ENCODE results near the gene DNALI1. TPM values are rescaled to one million over a fixed set of nuclear protein-coding genes. Genes with fewer than 3 reads are reported as not detected.

DNALI1 gene
- total and polyA plus RNA-seq, 2 of the 8 experiments (the other 6 are each of a cell fraction or from before 2014, with no cell fraction given): 8.9 to 11.3 TPM

- Histone ChIP-seq H4K8ac (ENCODE audit: extremely low read depth, insufficient read depth, low read length) (no peak overlapping the region), H3K27me3 (replicated peaks in 1 of 4; ENCODE audit: control insufficient read depth in 3 of 4, extremely low read depth in 1 of 4, insufficient read depth in 3 of 4, low read length in 3 of 4) (peaks cover 0 to 3% (median 0%) of the 10 kb centered on the region in 4 experiments; a peak in 2 of 7 replicates), H3K9ac (replicated peaks in 1 of 4; ENCODE audit: extremely low read depth in 1 of 4, low read depth in 3 of 4, low read length in 3 of 4) (no peak overlapping the region), H2BK5ac (ENCODE audit: low read depth, low read length) (no peak overlapping the region), H3K23me2 (ENCODE audit: low read depth, low read length) (no peaks in the 10 kb centered on the region), H3K79me2 (ENCODE audit: control insufficient read depth in 1 of 2, insufficient read depth in 2 of 2, low read length in 2 of 2) (peaks cover 22 to 38% of the 10 kb centered on the region in 2 experiments), H2AK5ac (ENCODE audit: low read depth, low read length) (no peak overlapping the region), H4K5ac (ENCODE audit: insufficient read length, low read depth, low read length) (no peak overlapping the region), H2BK15ac (ENCODE audit: low read length) (no peak overlapping the region), H3K4ac (replicated peaks; ENCODE audit: insufficient read length, low read depth, low read length) (no peak overlapping the region), H3K36me3 (ENCODE audit: control insufficient read depth in 2 of 4, insufficient read depth in 4 of 4, low read length in 3 of 4) (peaks cover 16 to 20% (median 20%) of the 10 kb centered on the region in 4 experiments), H4K91ac (replicated peaks; ENCODE audit: insufficient read length, low read length) (no peak overlapping the region), H3K79me1 (ENCODE audit: low read depth, low read length) (peaks cover 12% of the 10 kb centered on the region), H2BK20ac (ENCODE audit: low read length) (no peak overlapping the region), H2BK120ac (replicated peaks; ENCODE audit: low read depth, low read length) (no peak overlapping the region), H3K4me2 (ENCODE audit: insufficient read depth in 1 of 2, low read depth in 2 of 2, low read length in 2 of 2) (peak overlapping the region; percentile 58 to 79), H3K4me1 (replicated peaks in 1 of 4; ENCODE audit: control insufficient read depth in 3 of 4, insufficient read depth in 4 of 4, low read length in 3 of 4) (no peaks in the 10 kb centered on the region; a peak in 1 of 7 replicates), H4K20me1 (replicated peaks in 1 of 2; ENCODE audit: control insufficient read depth in 1 of 2, insufficient read depth in 2 of 2, low read length in 2 of 2) (peaks cover 0 to 3% of the 10 kb centered on the region in 2 experiments), H2BK12ac (ENCODE audit: low read depth, low read length) (no peak overlapping the region), H2AFZ (ENCODE audit: low read length) (peak overlapping the region; percentile 65; the same call in 1 of the 2 replicates), H3K27ac (ENCODE audit: low read depth, low read length) (no peak overlapping the region), H3K4me3 (ENCODE audit: extremely low read depth in 1 of 4, insufficient read depth in 2 of 4, low read depth in 3 of 4, low read length in 4 of 4) (peak overlapping the region in 2 of 4 experiments; percentile 94 to 97; a peak in 4 of 8 replicates), H3K14ac (ENCODE audit: insufficient read length) (no peak overlapping the region), H3K23ac (ENCODE audit: insufficient read length) (no peak overlapping the region), H3K18ac (ENCODE audit: extremely low read depth, low read length) (no peak overlapping the region), H3K56ac (replicated peaks; ENCODE audit: insufficient read length, low read depth, low read length) (no peak overlapping the region), H3K9me3 (ENCODE audit: insufficient read depth in 2 of 2, low read depth in 1 of 2, low read length in 1 of 2) (no peaks in the 10 kb centered on the region)
- 11% methylated on average over 2 of the region's 3 CpGs; no CpG with 5 or more reads in 1 of the 2 experiments for WGBS, 2 experiments (ENCODE audit: extremely low coverage in 1 of 2, insufficient coverage in 1 of 2, insufficient read length in 1 of 2, insufficient replicate concordance in 2 of 2, low coverage in 1 of 2, low lambda C conversion rate in 2 of 2, missing lambda C conversion rate in 1 of 2)
- ChIA-PET CTCF (ENCODE audit: partially characterized antibody) (interaction anchor here (1.0 to 1.4 kb wide), 4 partner anchors 26 to 169 kb away, joined by 3 to 6 read pairs (median 4); partner anchors contain the start of gene EPHA10), POLR2A (ENCODE audit: partially characterized antibody) (interaction anchor here (1.4 to 2.9 kb wide), 5 partner anchors 9 to 42 kb away, joined by 3 to 9 read pairs (median 5); partner anchors contain the start of gene SNIP1)
- FAIRE-seq: no peak
- TF ChIP-seq MAFK (IDR thresholded peaks at IDR 0.05; ENCODE audit: low read depth, low read length) (no peak), SP1 (IDR thresholded peaks at IDR 0.05; ENCODE audit: low read depth, low read length) (no peak), CBX5 (IDR thresholded peaks at IDR 0.05; ENCODE audit: low read depth, low read length) (no peak), KDM1A (IDR thresholded peaks at IDR 0.05; ENCODE audit: borderline replicate concordance, low read length) (no peak), BRCA1 (IDR thresholded peaks at IDR 0.05; ENCODE audit: low read depth, low read length) (no peak), BCL11A (IDR thresholded peaks at IDR 0.05; ENCODE audit: low read depth in 2 of 2, low read length in 2 of 2) (no peak), YY1 (IDR thresholded peaks at IDR 0.05; ENCODE audit: low read depth, low read length) (no peak), GABPA (IDR thresholded peaks at IDR 0.05; ENCODE audit: borderline replicate concordance, insufficient read depth, low read length) (no peak), CBX8 (IDR thresholded peaks at IDR 0.05; ENCODE audit: borderline replicate concordance, low read depth, low read length) (no peak), FOSL1 (IDR thresholded peaks at IDR 0.05; ENCODE audit: insufficient read depth, low read depth, low read length) (no peak), CHD1 (IDR thresholded peaks at IDR 0.05; ENCODE audit: low read depth, low read length) (no peak), TBP (IDR thresholded peaks at IDR 0.05; ENCODE audit: low read depth, low read length) (no peak), CTBP2 (IDR thresholded peaks at IDR 0.05; ENCODE audit: borderline replicate concordance, insufficient read depth, insufficient read length, low read length) (no peak)
- DNase-seq (ENCODE audit: low read depth in 1 of 2, low spot score in 2 of 2): no peak
Measured at GRCh38 chr1:37596182-37596667, 39.5 kb downstream of the DNALI1 start.
